Measurements from ENCODE around the gene ACAP2.
"Not testable (repeated sequence)": the region's sequence is repeated elsewhere in the genome, so short reads cannot be mapped to it uniquely, and the experiment has no call there.

Gene ACAP2

DNA sequence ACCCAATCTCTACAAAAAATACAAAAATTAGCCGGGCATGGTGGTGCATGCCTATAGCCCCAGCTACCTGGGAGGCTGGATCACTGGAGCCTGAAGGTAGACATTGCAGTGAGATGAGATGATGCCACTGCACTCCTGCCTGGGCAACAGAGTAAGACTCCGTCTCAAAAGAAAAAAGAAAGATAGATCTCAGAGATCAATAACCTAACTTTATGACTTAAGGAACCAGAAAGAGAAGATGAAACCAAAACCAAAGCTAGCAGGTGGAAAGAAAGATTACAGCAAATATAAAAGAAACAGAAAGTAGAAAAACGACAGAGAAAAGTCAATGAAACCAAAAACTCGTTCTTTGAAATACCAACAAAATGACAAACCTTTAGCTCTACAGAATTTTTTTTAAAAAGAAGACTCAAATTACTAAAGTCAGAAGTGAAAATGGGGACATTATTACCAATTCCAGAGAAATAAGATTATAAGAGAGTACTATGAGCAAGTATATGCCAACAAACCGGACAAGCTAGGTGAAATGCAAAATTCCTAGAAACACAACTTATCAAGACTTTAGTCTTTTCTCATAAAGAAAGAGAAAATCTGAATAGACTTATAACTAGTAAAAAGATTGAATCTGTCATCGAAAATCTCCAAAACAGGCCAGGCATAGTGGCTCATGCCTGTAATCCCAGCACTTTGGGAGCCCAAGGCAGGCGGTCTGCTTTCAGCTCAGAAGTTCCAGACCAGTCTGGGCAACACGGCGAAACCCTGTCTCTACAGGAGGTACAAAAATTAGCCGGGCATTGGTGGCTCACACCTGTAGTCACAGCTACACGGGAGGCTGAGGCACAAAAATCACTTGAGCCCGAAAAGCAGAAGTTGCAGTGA is 35.0 kb downstream of the ACAP2 start:
- DNase-seq (ENCODE audit: insufficient read length) (no peak), FAIRE-seq (no peak)
- TF ChIP-seq POLR2A (IDR thresholded peaks at IDR 0.05; ENCODE audit: low read depth, low read length) (no peak), POLR2AphosphoS5 (IDR thresholded peaks at IDR 0.05; ENCODE audit: low read depth, low read length) (no peak), TAF1 (IDR thresholded peaks at IDR 0.05; ENCODE audit: borderline replicate concordance, low read depth, low read length) (no peak)

- TF ChIP-seq POLR2AphosphoS5 (IDR thresholded peaks at IDR 0.05; ENCODE audit: low read depth, low read length) (no peak), TAF1 (IDR thresholded peaks at IDR 0.05; ENCODE audit: borderline replicate concordance, low read depth, low read length) (no peak), POLR2A (IDR thresholded peaks at IDR 0.05; ENCODE audit: low read depth, low read length) (no peak)
- no peak for FAIRE-seq
- DNase-seq (ENCODE audit: insufficient read length): no peak
Observed at GRCh38 chr3:195405651-195406050, 37.2 kb downstream of the ACAP2 start.

GRCh38 chr3:195403841-195404408 is 38.9 kb downstream of the ACAP2 start:
- no peak for DNase-seq (ENCODE audit: insufficient read length)
- no peak for FAIRE-seq
- no peak for TF ChIP-seq TAF1 (IDR thresholded peaks at IDR 0.05; ENCODE audit: borderline replicate concordance, low read depth, low read length)

GRCh38 chr3:195403244-195403643 is 39.6 kb downstream of the ACAP2 start:
- TF ChIP-seq TAF1 (IDR thresholded peaks at IDR 0.05; ENCODE audit: borderline replicate concordance, low read depth, low read length) (no peak), POLR2A (IDR thresholded peaks at IDR 0.05; ENCODE audit: low read depth, low read length) (no peak), POLR2AphosphoS5 (IDR thresholded peaks at IDR 0.05; ENCODE audit: low read depth, low read length) (no peak)
- no peak for DNase-seq (ENCODE audit: insufficient read length)

DNA sequence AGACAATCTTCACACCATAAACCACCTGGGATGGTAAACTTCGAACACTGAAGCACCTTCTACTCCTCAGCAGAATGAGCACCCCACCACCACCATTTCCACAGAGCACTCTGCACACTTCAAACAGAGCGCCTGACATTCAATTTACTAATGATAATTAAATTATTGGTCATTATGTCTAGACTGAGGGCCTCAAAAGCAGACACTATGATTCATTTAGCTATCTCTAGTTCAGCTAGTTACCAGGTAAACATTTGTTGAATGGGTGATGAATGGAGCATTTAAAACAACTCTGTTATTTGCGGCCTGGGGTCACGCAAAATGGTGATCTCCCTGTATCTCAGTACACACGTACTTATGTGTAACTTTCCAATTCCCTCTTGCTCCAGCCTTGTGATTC is 40.9 kb downstream of the ACAP2 start:
- TF ChIP-seq TAF1 (IDR thresholded peaks at IDR 0.05; ENCODE audit: borderline replicate concordance, low read depth, low read length) (no peak), POLR2AphosphoS5 (IDR thresholded peaks at IDR 0.05; ENCODE audit: low read depth, low read length) (no peak), POLR2A (IDR thresholded peaks at IDR 0.05; ENCODE audit: low read depth, low read length) (no peak)
- FAIRE-seq: no peak
- DNase-seq (ENCODE audit: insufficient read length): no peak

More at GRCh38 chr3:195403244-195403643, 39.6 kb downstream of the ACAP2 start:
- FAIRE-seq: no peak

- not testable (repeated sequence) for FAIRE-seq
Observed at GRCh38 chr3:195398460-195398859, 44.4 kb downstream of the ACAP2 start.

GRCh38 chr3:195397524-195397923 is 45.3 kb downstream of the ACAP2 start:
- no peak for DNase-seq (ENCODE audit: insufficient read length)
- TF ChIP-seq POLR2AphosphoS5 (IDR thresholded peaks at IDR 0.05; ENCODE audit: low read depth, low read length): no peak
- FAIRE-seq: peak; percentile 33

More at GRCh38 chr3:195398460-195398859, 44.4 kb downstream of the ACAP2 start:
- not testable (repeated sequence) for DNase-seq (ENCODE audit: insufficient read length)

- TF ChIP-seq TAF1 (IDR thresholded peaks at IDR 0.05; ENCODE audit: borderline replicate concordance, low read depth, low read length): no peak
- TF ChIP-seq POLR2A (IDR thresholded peaks at IDR 0.05; ENCODE audit: low read depth, low read length): no peak
- DNase-seq (ENCODE audit: insufficient read length) (no peak), FAIRE-seq (no peak)
Observed at GRCh38 chr3:195395208-195395816, 47.5 kb downstream of the ACAP2 start.

GRCh38 chr3:195394700-195395099 is 48.1 kb downstream of the ACAP2 start:
- TF ChIP-seq POLR2A (IDR thresholded peaks at IDR 0.05; ENCODE audit: low read depth, low read length) (no peak), TAF1 (IDR thresholded peaks at IDR 0.05; ENCODE audit: borderline replicate concordance, low read depth, low read length) (no peak), POLR2AphosphoS5 (IDR thresholded peaks at IDR 0.05; ENCODE audit: low read depth, low read length) (no peak)
- no peak for DNase-seq (ENCODE audit: insufficient read length)
- FAIRE-seq: no peak

DNA sequence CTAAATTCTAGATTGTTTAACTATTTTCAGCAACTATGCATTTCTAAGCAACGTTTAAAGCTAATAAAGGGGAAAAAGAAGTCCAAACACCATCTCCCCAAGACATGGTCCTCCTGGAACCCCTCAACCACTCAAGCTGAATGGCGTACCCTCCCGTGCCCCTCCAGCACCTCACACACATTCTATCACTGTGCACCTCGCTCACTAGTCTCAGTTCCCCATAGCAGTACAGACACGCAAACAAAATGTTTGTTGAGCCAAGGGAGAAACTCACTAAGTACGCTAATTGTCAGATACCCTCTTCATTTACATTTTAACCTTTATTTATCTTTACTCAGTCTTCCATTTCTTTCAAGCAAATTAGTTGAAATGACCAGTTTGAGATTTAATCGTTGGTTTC is 48.8 kb downstream of the ACAP2 start:
- DNase-seq (ENCODE audit: insufficient read length) (peak; percentile 9), FAIRE-seq (no peak)
- TF ChIP-seq POLR2A (IDR thresholded peaks at IDR 0.05; ENCODE audit: low read depth, low read length) (no peak), TAF1 (IDR thresholded peaks at IDR 0.05; ENCODE audit: borderline replicate concordance, low read depth, low read length) (no peak), POLR2AphosphoS5 (IDR thresholded peaks at IDR 0.05; ENCODE audit: low read depth, low read length) (no peak)

DNA sequence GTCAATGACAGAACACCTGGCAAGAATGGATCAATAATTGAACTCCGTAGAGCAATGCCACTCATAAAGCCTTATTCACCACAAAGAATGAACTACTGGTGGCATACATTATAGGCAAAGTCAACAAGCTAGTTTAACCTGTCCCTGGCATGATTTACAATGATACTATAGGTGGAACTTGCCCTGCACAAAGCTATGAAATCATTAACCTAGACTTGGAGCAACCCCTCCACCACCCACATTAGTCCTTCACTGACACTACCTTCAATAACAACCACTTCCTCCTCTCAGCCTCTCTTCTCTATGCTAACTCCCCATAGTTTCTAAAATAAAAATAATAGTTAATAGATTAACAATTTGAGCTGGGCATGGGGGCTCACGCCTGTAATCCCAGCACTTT is 54.4 kb downstream of the ACAP2 start:
- no peak for FAIRE-seq
- TF ChIP-seq TAF1 (IDR thresholded peaks at IDR 0.05; ENCODE audit: borderline replicate concordance, low read depth, low read length): no peak
- no peak for TF ChIP-seq POLR2AphosphoS5 (IDR thresholded peaks at IDR 0.05; ENCODE audit: low read depth, low read length)
- no peak for TF ChIP-seq POLR2A (IDR thresholded peaks at IDR 0.05; ENCODE audit: low read depth, low read length)
- DNase-seq (ENCODE audit: insufficient read length): no peak

- TF ChIP-seq POLR2A (IDR thresholded peaks at IDR 0.05; ENCODE audit: low read depth, low read length): no peak
- TF ChIP-seq TAF1 (IDR thresholded peaks at IDR 0.05; ENCODE audit: borderline replicate concordance, low read depth, low read length): no peak
- no peak for TF ChIP-seq POLR2AphosphoS5 (IDR thresholded peaks at IDR 0.05; ENCODE audit: low read depth, low read length)
- FAIRE-seq: no peak
Observed at GRCh38 chr3:195386739-195387138, 56.1 kb downstream of the ACAP2 start.

More at GRCh38 chr3:195386739-195387138, 56.1 kb downstream of the ACAP2 start:
- no peak for DNase-seq (ENCODE audit: insufficient read length)

All from GM12892 (cell line).